Right lobe of liver (tissue), 4 donors: ENCODE results near the gene DEPDC5.

ENCODE experiments used
- POLR2A ChIP-seq: fragments of 450-650 bp; IDR thresholded peaks from one replicate; pipeline ENCODE4 v1.6.1; 2017; ENCODE audit warnings: antibody characterized with exemption, mild to moderate bottlenecking
- TF ChIP-seq, protein P1 (sequence below), 4 donors: fragments of 200-600 bp in 3 of 4; fragments of 450-650 bp in 1 of 4; IDR thresholded peaks; one replicate each; pipeline versions ENCODE4 v1.5.1 to v1.8.0; 2016 to 2022; ENCODE audit warnings: antibody characterized with exemption in 4 of 4, mild to moderate bottlenecking in 2 of 4
- donor health status: DM: no; HTN: no; CAD: no.
- donor health status: DM: no; HTN: no; CAD: no.
- donor health status: DM: no; HTN: yes; CAD: no.

DNA sequence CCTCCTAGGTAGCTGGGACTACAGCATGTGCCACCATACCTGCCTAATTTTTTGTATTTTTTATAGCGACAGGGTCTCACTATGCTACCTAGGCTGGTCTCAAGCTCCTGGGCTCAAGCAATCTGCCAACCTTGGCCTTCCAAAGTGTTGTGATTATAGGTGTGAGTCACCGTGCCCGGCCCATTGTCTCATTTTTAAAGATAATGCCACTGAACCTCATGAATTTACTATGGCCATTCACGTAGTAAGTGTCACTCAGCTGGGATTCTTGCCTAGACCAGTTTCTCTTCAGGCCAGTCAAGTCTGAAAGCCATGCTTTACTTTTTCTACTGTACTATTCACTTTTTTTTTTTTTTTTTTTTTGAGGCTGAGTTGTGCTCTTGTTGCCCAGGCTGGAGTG lies 22.4 kb downstream of the DEPDC5 start:
- TF ChIP-seq, protein P1, sequence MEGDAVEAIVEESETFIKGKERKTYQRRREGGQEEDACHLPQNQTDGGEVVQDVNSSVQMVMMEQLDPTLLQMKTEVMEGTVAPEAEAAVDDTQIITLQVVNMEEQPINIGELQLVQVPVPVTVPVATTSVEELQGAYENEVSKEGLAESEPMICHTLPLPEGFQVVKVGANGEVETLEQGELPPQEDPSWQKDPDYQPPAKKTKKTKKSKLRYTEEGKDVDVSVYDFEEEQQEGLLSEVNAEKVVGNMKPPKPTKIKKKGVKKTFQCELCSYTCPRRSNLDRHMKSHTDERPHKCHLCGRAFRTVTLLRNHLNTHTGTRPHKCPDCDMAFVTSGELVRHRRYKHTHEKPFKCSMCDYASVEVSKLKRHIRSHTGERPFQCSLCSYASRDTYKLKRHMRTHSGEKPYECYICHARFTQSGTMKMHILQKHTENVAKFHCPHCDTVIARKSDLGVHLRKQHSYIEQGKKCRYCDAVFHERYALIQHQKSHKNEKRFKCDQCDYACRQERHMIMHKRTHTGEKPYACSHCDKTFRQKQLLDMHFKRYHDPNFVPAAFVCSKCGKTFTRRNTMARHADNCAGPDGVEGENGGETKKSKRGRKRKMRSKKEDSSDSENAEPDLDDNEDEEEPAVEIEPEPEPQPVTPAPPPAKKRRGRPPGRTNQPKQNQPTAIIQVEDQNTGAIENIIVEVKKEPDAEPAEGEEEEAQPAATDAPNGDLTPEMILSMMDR (IDR thresholded peaks at IDR 0.05) = no peak
- TF ChIP-seq POLR2A = no peak
